HTERT RPE-1 (cell line): ENCODE measurements around the gene SHISA6.

Experiments used
- in situ Hi-C: fragments of 300-500 bp; cut with MboI; formaldehyde crosslinking; loops from 4 replicates; pipeline ENCODE4 v1.14.3; 2020; ENCODE audit warnings: low sequenced_read_pairs

SHISA6 gene

GRCh38 chr17:11564589-11565380 lies 323.8 kb downstream of the SHISA6 start:
- in situ Hi-C loops: no loop called here

GRCh38 chr17:11565591-11565990 lies 324.6 kb downstream of the SHISA6 start:
- in situ Hi-C loops: no loop called here

GRCh38 chr17:11578998-11579397 lies 338.0 kb downstream of the SHISA6 start:
- in situ Hi-C loops: no loop called here

- in situ Hi-C loops: no loop called here
Measured at GRCh38 chr17:11580677-11581076, 339.7 kb downstream of the SHISA6 start.

GRCh38 chr17:11582217-11582616 lies 341.2 kb downstream of the SHISA6 start:
- in situ Hi-C loops: no loop called here

- in situ Hi-C loops: no loop called here
Measured at GRCh38 chr17:11583306-11583992, 342.4 kb downstream of the SHISA6 start.

GRCh38 chr17:11589716-11590115 lies 348.7 kb downstream of the SHISA6 start:
- in situ Hi-C loops: no loop called here

GRCh38 chr17:11598274-11599221 lies 357.5 kb downstream of the SHISA6 start, which contains the start of gene DNAH9:
TSS of gene DNAH9 (plus strand) at chr17:11598470. CDS start at chr17:11598499, 29 bp downstream.
- in situ Hi-C loops: no loop called here

GRCh38 chr17:11601661-11602060 lies 360.6 kb downstream of the SHISA6 start:
- in situ Hi-C loops: no loop called here

GRCh38 chr17:11608396-11608795 lies 367.4 kb downstream of the SHISA6 start:
- in situ Hi-C loops: no loop called here

- in situ Hi-C loops: no loop called here
Measured at GRCh38 chr17:11610999-11611566, 370.1 kb downstream of the SHISA6 start.

- in situ Hi-C loops: no loop called here
Measured at GRCh38 chr17:11612956-11613355, 371.9 kb downstream of the SHISA6 start.
